Testis (tissue), 3 donors: ENCODE results near the gene WASF2. TPM values are rescaled to one million over a fixed set of nuclear protein-coding genes. Genes with fewer than 3 reads are reported as not detected.

ENCODE experiments used
- DNase-seq: peaks from one replicate; pipeline ENCODE4 v3.0.0-alpha.2; 2019
- H3K27ac ChIP-seq, 2 donors: fragments of 200-600 bp; sonication (generic); one replicate each; pipeline ENCODE4 v1.5.1; 2019
- H3K27me3 ChIP-seq: fragments of 200-600 bp; sonication (generic); one replicate; pipeline ENCODE4 v1.5.1; 2019
- H3K36me3 ChIP-seq: fragments of 200-600 bp; sonication (generic); one replicate; pipeline ENCODE4 v1.5.1; 2017; ENCODE audit warnings: low read depth; ENCODE audit errors: missing control alignments
- H3K4me1 ChIP-seq: fragments of 200-600 bp; sonication (generic); one replicate; pipeline ENCODE4 v1.5.1; 2019
- H3K4me3 ChIP-seq, 2 donors: fragments of 200-600 bp; sonication (generic); one replicate each; pipeline ENCODE4 v1.5.1; 2017 to 2019
- H3K9me3 ChIP-seq: fragments of 200-600 bp; sonication (generic); one replicate; pipeline ENCODE4 v1.5.1; 2017
- POLR2A ChIP-seq: fragments of 450-650 bp; IDR thresholded peaks from one replicate; pipeline ENCODE4 v1.6.1; 2017; ENCODE audit warnings: antibody characterized with exemption, mild to moderate bottlenecking, moderate library complexity
- WGBS, 2 donors: methylation state at CpG; one replicate each; pipeline ENCODE4 v1.1.5; 2018; 5-methylcytosine and 5-hydroxymethylcytosine counted together
- intact Hi-C: fragments of 100-400 bp; cut with DNase I; formaldehyde crosslinking; loops from one replicate; pipeline ENCODE4 v1.15.1; 2023; ENCODE audit warnings: low total_unique reads
- polyA plus RNA-seq: library from polyadenylated mRNA; stranded (reverse); fragments of 350-450 nt; fragmentation: Illumina TruSeq; extraction: RNeasy Lipid Tissue Mini Kit (QIAGEN cat#74804); gene quantifications from one replicate; pipeline ENCODE4 v1.2.3, GENCODE V29; 2014; ENCODE audit warnings: low read depth, low replicate concordance; ENCODE audit not compliant: insufficient read depth
- total RNA-seq, 2 donors: library from RNA; depleted of rRNA; stranded (reverse); fragments of >200 nt; gene quantifications; one replicate each; pipeline ENCODE4 v1.2.3, GENCODE V29; 2016
- TF ChIP-seq, protein P1 (sequence below), 3 experiments: fragments of 450-650 bp in 2 of 3; fragments of 200-600 bp in 1 of 3; sonication (generic) in 1 of 3; IDR thresholded peaks; one replicate each; pipeline ENCODE4 v1.5.1; 2016 to 2019; ENCODE audit warnings: antibody characterized with exemption in 3 of 3, mild to moderate bottlenecking in 2 of 3, moderate library complexity in 1 of 3

WASF2 gene
- total and polyA plus RNA-seq, 3 donors from 2014 or later: 57.8 to 128 (median 58.0) TPM

DNA sequence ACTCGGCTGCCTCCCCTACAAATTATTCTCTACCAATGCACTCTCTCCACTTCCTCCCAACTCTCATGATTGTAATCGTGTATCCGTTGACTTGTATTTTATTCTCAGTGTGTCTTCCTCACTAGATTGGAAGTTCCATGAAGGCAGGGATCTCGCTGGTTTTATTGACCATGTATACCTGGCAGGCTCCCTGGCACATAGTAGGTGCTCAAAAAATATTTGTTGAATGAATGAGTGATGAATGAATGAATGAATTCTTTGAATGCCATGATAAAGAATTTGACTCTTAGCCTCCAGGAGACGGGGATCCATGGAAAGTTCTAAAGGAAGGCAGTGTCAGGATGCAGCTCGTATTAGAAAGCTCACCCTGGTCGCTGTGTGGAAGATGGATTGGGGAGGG is 28.8 kb upstream of the WASF2 start:
- Histone ChIP-seq H3K27me3 (no peaks in the 10 kb centered on the region), H3K36me3 (no peaks in the 10 kb centered on the region), H3K27ac (peak overlapping the region in 1 of 2 donors; percentile 58), H3K4me1 (peaks cover 61% of the 10 kb centered on the region), H3K9me3 (no peaks in the 10 kb centered on the region), H3K4me3 (no peak overlapping the region)
- no peak for TF ChIP-seq POLR2A
- TF ChIP-seq, protein P1, sequence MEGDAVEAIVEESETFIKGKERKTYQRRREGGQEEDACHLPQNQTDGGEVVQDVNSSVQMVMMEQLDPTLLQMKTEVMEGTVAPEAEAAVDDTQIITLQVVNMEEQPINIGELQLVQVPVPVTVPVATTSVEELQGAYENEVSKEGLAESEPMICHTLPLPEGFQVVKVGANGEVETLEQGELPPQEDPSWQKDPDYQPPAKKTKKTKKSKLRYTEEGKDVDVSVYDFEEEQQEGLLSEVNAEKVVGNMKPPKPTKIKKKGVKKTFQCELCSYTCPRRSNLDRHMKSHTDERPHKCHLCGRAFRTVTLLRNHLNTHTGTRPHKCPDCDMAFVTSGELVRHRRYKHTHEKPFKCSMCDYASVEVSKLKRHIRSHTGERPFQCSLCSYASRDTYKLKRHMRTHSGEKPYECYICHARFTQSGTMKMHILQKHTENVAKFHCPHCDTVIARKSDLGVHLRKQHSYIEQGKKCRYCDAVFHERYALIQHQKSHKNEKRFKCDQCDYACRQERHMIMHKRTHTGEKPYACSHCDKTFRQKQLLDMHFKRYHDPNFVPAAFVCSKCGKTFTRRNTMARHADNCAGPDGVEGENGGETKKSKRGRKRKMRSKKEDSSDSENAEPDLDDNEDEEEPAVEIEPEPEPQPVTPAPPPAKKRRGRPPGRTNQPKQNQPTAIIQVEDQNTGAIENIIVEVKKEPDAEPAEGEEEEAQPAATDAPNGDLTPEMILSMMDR (IDR thresholded peaks at IDR 0.05): no peak
- no peak for DNase-seq
- WGBS, 2 donors: 88 to 89% methylated on average over 7 of the region's 7 CpGs
- intact Hi-C loops: no loop called here

DNA sequence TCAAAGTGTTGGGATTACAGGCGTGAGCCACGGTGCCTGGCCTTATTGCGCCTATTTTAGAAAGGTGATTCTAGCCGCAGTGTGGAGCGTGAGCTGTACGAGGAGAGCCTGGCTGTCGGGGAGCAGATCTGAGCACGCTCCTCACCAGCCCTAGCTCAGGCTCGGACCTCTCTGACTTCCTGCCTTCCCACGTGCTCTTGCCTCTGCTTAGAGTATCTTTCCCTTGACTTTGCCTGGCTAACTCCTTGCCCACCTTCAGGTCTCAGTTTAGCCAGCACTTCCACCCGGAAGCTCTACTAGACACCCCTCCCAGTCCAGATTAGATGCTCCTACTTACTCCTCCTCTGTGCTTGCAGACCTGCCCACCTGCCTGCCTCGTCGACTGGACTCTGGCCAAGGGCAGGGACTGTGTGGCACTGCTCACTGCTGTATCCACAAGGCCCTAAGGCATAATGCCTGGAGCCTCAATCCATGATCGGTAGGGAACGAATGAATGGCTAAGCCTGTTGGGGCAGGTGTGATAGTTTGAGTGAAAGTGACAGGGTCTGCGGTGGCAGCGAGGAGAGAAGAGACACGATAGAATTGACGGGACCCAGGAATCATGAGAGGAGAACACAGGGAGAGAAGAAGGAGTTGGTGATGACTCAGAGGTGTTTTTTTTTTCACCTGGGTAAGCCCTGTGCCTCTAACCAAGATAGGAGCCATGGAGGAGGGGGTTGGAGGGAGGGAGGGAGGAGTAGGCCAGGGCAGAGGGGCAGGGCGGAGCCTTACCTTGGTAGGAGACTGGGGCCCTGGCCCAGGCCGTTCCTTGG is 28.1 kb upstream of the WASF2 start:
- DNase-seq: no peak
- Histone ChIP-seq H3K4me1 (peaks cover 59% of the 10 kb centered on the region), H3K27me3 (no peaks in the 10 kb centered on the region), H3K36me3 (no peaks in the 10 kb centered on the region), H3K27ac (no peak overlapping the region), H3K4me3 (no peak overlapping the region), H3K9me3 (no peaks in the 10 kb centered on the region)
- TF ChIP-seq, protein P1 (IDR thresholded peaks at IDR 0.05): no peak
- no peak for TF ChIP-seq POLR2A
- intact Hi-C loops: no loop called here
- WGBS, 2 donors: 71 to 84% methylated on average over 21 of the region's 21 CpGs

DNA sequence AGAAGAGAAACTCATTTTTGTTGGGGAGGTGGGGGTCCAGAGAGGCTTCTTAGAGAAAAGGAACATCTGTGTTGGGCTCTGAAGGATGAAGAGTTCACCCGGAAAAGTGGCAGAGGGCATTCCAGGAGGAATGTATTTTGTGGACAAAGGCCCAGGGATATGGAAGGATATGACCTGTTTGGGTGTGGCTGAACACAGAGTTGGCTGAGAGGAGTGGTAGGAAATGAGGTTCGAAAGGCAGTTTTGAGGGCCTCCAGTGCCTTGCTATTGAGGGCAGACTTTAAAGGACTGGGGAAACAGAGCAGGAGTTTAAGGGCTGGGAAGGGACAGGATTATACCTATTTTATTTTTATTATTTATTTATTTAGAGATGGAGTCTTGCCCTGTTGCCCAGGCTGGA is 27.3 kb upstream of the WASF2 start:
- WGBS, 2 donors: 66 to 69% methylated on average over 2 of the region's 2 CpGs
- no peak for DNase-seq
- Histone ChIP-seq H3K9me3 (no peaks in the 10 kb centered on the region), H3K36me3 (no peaks in the 10 kb centered on the region), H3K4me1 (peaks cover 60% of the 10 kb centered on the region), H3K27me3 (no peaks in the 10 kb centered on the region), H3K27ac (no peak overlapping the region), H3K4me3 (no peak overlapping the region)
- TF ChIP-seq POLR2A: no peak
- TF ChIP-seq, protein P1 (IDR thresholded peaks at IDR 0.05): no peak
- intact Hi-C loops: no loop called here

- no peak for DNase-seq
- 42 to 47% methylated on average over 3 of the region's 3 CpGs for WGBS, 2 donors
- Histone ChIP-seq H3K4me1 (peaks cover 48% of the 10 kb centered on the region), H3K9me3 (no peaks in the 10 kb centered on the region), H3K4me3 (no peak overlapping the region), H3K27ac (peak overlapping the region; percentile 14 to 75), H3K27me3 (no peaks in the 10 kb centered on the region), H3K36me3 (no peaks in the 10 kb centered on the region)
- TF ChIP-seq, protein P1 (IDR thresholded peaks at IDR 0.05): no peak
- TF ChIP-seq POLR2A: no peak
- intact Hi-C loops: no loop called here
These were observed 25.7 kb upstream of the WASF2 start for GRCh38 chr1:27515626-27516025.

- H3K9me3 ChIP-seq: no peaks in the 10 kb centered on the region
- TF ChIP-seq, protein P1 (IDR thresholded peaks at IDR 0.05): no peak
- no peak for TF ChIP-seq POLR2A
- H3K36me3 ChIP-seq: no peaks in the 10 kb centered on the region
- H3K27me3 ChIP-seq: no peaks in the 10 kb centered on the region
- no peak overlapping the region for H3K4me3 ChIP-seq
- intact Hi-C loops: no loop called here
- WGBS, 2 donors: 49 to 61% methylated on average over 7 of the region's 7 CpGs
- H3K4me1 ChIP-seq: peaks cover 31% of the 10 kb centered on the region
- peak; percentile 47 for DNase-seq
- H3K27ac ChIP-seq: peak overlapping the region in 1 of 2 donors; percentile 68
These were observed 24.0 kb upstream of the WASF2 start for GRCh38 chr1:27513958-27514357.
